Left lobe of liver (tissue), 2 donors: ENCODE results near the gene PIGS. TPM values are rescaled to one million over a fixed set of nuclear protein-coding genes. Genes with fewer than 3 reads are reported as not detected.
"Not testable (repeated sequence)": the region's sequence is repeated elsewhere in the genome, so short reads cannot be mapped to it uniquely, and the experiment has no call there.

ENCODE experiments used
- ATAC-seq: fragments of 200-7000 bp; cut with Tn5 transposase; one replicate; pipeline ENCODE4 v1.9.1; 2020; ENCODE audit warnings: mild to moderate bottlenecking, moderate library complexity
- DNase-seq: peaks from one replicate; pipeline ENCODE4 v3.0.0-alpha.2; 2020; ENCODE audit warnings: low spot score
- total RNA-seq: library from RNA; stranded (reverse); gene quantifications from one replicate; pipeline ENCODE4 v1.2.1, GENCODE V29; 2021
- donor health status: DM: no; HTN: no; CAD: no; lungs with moderate emphysema.
- donor health status: DM: no; HTN: yes; CAD: no.

Gene PIGS
- 10.1 TPM for total RNA-seq

- peak; percentile 96 for ATAC-seq
- DNase-seq: peak; percentile 96
These were observed at the start of gene PIGS for GRCh38 chr17:28571361-28572122. TSS of gene PIGS (minus strand) at chr17:28571524. CDS start at chr17:28571496, 28 bp downstream.

- DNase-seq (no peak), ATAC-seq (peak; percentile 66)
These were observed 48.7 kb upstream of the PIGS start for GRCh38 chr17:28620010-28620409.

GRCh38 chr17:28618464-28618863, 47.1 kb upstream of the PIGS start:
- ATAC-seq: no peak

GRCh38 chr17:28616281-28616680, 45.0 kb upstream of the PIGS start:
- DNase-seq (no peak), ATAC-seq (no peak)

More at GRCh38 chr17:28618464-28618863, 47.1 kb upstream of the PIGS start:
- DNase-seq: no peak

GRCh38 chr17:28615260-28615940, 44.1 kb upstream of the PIGS start:
- no peak for DNase-seq
- ATAC-seq: no peak

- ATAC-seq (peak; percentile 40), DNase-seq (no peak)
These were observed 42.6 kb upstream of the PIGS start, which contains the start of gene RSKR for GRCh38 chr17:28613931-28614381. TSS of gene RSKR (minus strand) at chr17:28614185. CDS start at chr17:28614161, 24 bp downstream.

- ATAC-seq (peak; percentile 67), DNase-seq (no peak)
These were observed 41.9 kb upstream of the PIGS start for GRCh38 chr17:28612936-28613872.

- no peak for ATAC-seq
- no peak for DNase-seq
These were observed 41.2 kb upstream of the PIGS start for GRCh38 chr17:28612531-28612930.

GRCh38 chr17:28610376-28610775, 39.1 kb upstream of the PIGS start:
- ATAC-seq (peak; percentile 13), DNase-seq (no peak)

GRCh38 chr17:28604031-28604430, 32.7 kb upstream of the PIGS start:
- not testable (repeated sequence) for DNase-seq, ATAC-seq

GRCh38 chr17:28599311-28600184, 28.2 kb upstream of the PIGS start:
- ATAC-seq: peak; percentile 59
- DNase-seq: peak; percentile 78

- DNase-seq (peak; percentile 95), ATAC-seq (peak; percentile 94)
These were observed 27.5 kb upstream of the PIGS start, which contains the start of gene SPAG5 for GRCh38 chr17:28598799-28599310. TSS of gene SPAG5 (minus strand) at chr17:28599025. CDS start at chr17:28598946, 79 bp downstream.

GRCh38 chr17:28598389-28598788, 27.1 kb upstream of the PIGS start:
- peak; percentile 61 for DNase-seq

GRCh38 chr17:28597606-28598383, 26.5 kb upstream of the PIGS start:
- no peak for DNase-seq
- peak; percentile 53 for ATAC-seq

More at GRCh38 chr17:28598389-28598788, 27.1 kb upstream of the PIGS start:
- ATAC-seq: peak; percentile 48

- DNase-seq: no peak
- ATAC-seq: no peak
These were observed 20.9 kb upstream of the PIGS start for GRCh38 chr17:28592260-28592659.

- ATAC-seq: no peak
- no peak for DNase-seq
These were observed 14.5 kb upstream of the PIGS start for GRCh38 chr17:28585851-28586250.

GRCh38 chr17:28584434-28584833, 13.1 kb upstream of the PIGS start:
- ATAC-seq (no peak), DNase-seq (no peak)

- DNase-seq: no peak
- ATAC-seq: no peak
These were observed 11.2 kb upstream of the PIGS start for GRCh38 chr17:28582513-28582912.

- ATAC-seq (no peak), DNase-seq (no peak)
These were observed 9.6 kb upstream of the PIGS start for GRCh38 chr17:28580959-28581358.
